ENCODE data around the gene SMIM5.

The SMIM5 gene

DNA sequence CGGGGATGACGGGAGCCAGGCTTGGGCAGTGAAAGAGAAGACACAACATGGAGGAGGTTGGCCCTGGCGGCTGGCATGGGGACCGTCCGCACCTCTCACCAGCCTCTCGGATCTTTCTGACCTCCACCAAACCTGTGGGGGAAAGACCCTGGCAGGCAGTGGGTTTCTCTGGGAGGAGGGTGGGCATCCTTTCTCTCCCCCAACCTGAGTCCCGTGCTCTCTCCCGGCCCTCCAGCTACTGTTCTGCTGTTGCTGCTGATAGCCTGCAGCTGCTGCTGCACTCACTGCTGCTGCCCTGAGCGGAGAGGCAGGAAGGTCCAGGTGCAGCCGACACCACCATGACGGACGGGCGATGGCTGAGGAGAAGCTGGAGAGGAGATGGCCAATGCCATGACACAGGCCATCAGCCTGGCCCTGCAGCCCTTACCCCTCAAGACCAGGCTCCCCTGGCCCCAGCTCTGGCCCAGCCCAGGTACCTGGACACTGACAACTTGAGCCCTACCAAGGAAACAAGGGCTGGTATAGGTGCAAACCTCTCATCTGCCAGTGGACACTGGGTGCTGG lies 7.4 kb downstream of the SMIM5 start:
- H3K27ac ChIP-seq (ENCODE audit: insufficient read depth, low read depth, low read length, poor library complexity, severe bottlenecking) = no peak overlapping the region
- H3K27me3 ChIP-seq (ENCODE audit: control insufficient read depth, insufficient read depth, low read length, poor library complexity, severe bottlenecking) = no peaks in the 10 kb centered on the region
- no peaks in the 10 kb centered on the region for H3K9me3 ChIP-seq (ENCODE audit: control insufficient read depth, low read length)
- 94 to 98% methylated on average over 13 of the region's 13 CpGs for WGBS, 2 experiments
- no peak overlapping the region for H3K4me3 ChIP-seq (ENCODE audit: insufficient read depth, low read depth, low read length)
- no peaks in the 10 kb centered on the region for H3K36me3 ChIP-seq (ENCODE audit: control insufficient read depth, insufficient read depth, low read length)
- H3K4me1 ChIP-seq (ENCODE audit: control insufficient read depth, insufficient read depth, low read length) = peaks cover 11% of the 10 kb centered on the region

DNA sequence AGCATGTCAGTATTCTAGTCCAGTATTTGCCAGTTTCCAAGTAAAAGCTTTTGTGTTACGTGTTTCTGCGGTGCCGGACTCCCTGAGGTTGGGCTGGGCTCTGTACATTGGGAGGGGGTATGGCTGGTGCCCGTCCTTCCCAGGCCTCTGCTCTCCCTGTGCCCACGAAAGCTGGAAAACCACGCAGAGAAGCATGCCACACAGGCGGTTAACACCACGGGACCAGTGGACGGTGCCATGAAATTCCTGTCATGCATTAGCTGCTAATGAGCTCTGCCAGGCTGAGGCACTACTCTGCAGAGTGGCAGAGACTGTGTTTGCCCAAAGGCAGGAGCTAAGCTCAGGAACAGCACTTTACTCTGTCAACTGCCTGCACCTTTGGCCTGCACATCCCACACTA lies 8.1 kb downstream of the SMIM5 start:
- H3K36me3 ChIP-seq (ENCODE audit: control insufficient read depth, insufficient read depth, low read length) = no peaks in the 10 kb centered on the region
- H3K27ac ChIP-seq (ENCODE audit: insufficient read depth, low read depth, low read length, poor library complexity, severe bottlenecking) = no peak overlapping the region
- H3K27me3 ChIP-seq (ENCODE audit: control insufficient read depth, insufficient read depth, low read length, poor library complexity, severe bottlenecking) = no peaks in the 10 kb centered on the region
- H3K4me3 ChIP-seq (ENCODE audit: insufficient read depth, low read depth, low read length) = no peak overlapping the region
- WGBS, 2 experiments = 95% methylated on average over 9 of the region's 9 CpGs
- H3K4me1 ChIP-seq (ENCODE audit: control insufficient read depth, insufficient read depth, low read length) = peaks cover 6% of the 10 kb centered on the region
- no peaks in the 10 kb centered on the region for H3K9me3 ChIP-seq (ENCODE audit: control insufficient read depth, low read length)

DNA sequence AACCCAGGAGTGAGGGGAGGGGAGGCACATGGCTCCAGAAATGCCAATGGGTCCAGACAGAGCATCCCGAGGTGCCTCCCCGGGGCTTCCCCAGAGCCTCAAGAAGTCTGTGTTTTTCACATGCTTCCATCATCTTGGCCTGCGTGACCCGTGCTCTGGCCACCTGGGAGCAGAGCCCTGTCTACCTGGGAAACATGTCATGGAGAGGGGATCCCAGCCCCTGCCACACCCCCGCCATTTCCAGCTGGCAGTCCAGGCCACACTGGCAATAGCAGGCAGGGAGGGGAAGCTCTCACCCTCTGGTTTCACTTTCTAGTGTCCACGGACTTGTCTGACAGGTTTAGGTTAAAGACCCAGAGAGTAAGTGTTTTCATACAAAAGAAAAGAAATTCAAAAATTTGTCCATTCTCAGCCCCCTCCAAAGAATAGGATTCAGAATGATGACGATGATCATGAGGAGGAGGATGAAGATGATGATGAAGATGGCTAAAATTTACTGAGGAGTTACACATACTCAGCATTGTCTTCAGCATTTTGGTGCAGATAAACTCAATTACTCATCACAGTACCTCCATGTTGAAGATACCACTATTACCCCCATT lies 9.0 kb downstream of the SMIM5 start:
- no peak overlapping the region for H3K27ac ChIP-seq (ENCODE audit: insufficient read depth, low read depth, low read length, poor library complexity, severe bottlenecking)
- WGBS, 2 experiments = 93 to 94% methylated on average over 6 to 7 of the region's 7 CpGs
- H3K4me1 ChIP-seq (ENCODE audit: control insufficient read depth, insufficient read depth, low read length) = peaks cover 6% of the 10 kb centered on the region

DNA sequence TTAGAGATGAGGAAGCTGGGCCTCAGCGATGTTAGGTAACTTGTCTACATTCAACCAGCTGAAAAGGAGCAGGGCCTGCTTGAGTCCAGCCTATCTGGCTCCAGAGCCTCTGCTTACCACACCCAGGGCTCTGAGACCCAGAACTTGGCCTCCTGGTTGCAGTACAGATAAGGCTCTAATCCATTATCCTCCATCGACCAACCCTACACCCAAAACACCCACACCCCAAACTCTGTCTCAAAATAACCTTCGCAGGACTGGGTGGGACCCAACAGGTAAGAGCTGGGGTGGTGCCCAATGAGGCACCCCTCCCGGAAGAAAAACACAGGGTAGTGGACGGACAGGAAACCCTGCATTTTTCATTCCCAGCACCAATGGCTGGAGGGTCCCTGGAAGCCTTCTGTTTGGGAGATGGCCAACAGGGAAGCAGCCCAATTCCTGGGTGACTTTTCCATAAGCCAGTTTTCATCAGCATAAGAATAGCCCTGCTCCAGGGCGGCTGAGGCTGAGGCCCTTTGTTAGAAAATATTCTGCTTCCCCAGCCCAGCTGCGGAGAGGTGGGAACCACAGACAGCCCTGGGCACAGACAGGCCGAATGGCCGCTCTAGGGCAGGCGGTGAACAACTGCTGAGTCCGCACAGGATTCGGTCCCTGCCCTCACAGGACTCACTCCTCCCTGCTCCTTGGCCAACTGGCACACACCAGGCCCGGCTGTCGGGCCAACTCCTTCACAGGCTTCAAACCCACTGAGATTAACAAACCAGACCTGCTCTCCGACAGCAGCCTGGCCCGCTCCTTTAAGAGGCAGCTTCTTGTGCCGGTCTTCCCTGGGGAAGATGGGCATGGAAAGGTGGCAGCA lies 9.8 kb downstream of the SMIM5 start:
- Histone ChIP-seq H3K27ac (ENCODE audit: insufficient read depth, low read depth, low read length, poor library complexity, severe bottlenecking) (no peak overlapping the region), H3K4me1 (ENCODE audit: control insufficient read depth, insufficient read depth, low read length) (peaks cover 6% of the 10 kb centered on the region), H3K4me3 (ENCODE audit: insufficient read depth, low read depth, low read length) (no peak overlapping the region), H3K27me3 (ENCODE audit: control insufficient read depth, insufficient read depth, low read length, poor library complexity, severe bottlenecking) (no peaks in the 10 kb centered on the region), H3K36me3 (ENCODE audit: control insufficient read depth, insufficient read depth, low read length) (no peaks in the 10 kb centered on the region), H3K9me3 (ENCODE audit: control insufficient read depth, low read length) (no peaks in the 10 kb centered on the region)
- WGBS, 2 experiments = 72 to 73% methylated on average over 17 of the region's 17 CpGs

More for the DNA sequence above, 9.0 kb downstream of the SMIM5 start:
- Histone ChIP-seq H3K4me3 (ENCODE audit: insufficient read depth, low read depth, low read length) (no peak overlapping the region), H3K27me3 (ENCODE audit: control insufficient read depth, insufficient read depth, low read length, poor library complexity, severe bottlenecking) (no peaks in the 10 kb centered on the region), H3K36me3 (ENCODE audit: control insufficient read depth, insufficient read depth, low read length) (no peaks in the 10 kb centered on the region), H3K9me3 (ENCODE audit: control insufficient read depth, low read length) (no peaks in the 10 kb centered on the region)

DNA sequence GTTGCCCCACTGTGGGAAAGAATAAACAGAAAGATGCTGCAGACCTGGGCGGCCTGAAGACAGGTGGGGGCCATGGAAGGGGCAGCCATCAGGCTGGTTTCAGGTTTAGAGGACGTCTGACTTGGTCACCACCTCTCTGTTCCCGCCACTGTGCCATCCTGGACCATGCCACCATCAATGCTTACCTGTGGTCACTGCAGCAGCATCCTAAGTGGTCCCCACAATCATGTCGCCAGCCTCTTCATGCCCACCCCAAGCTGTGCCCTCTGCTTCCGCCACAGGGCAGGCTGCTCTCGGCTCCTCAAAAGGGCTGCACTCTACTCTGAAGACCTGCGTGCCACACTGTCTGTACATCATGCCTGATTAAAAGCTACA lies 10.4 kb downstream of the SMIM5 start:
- Histone ChIP-seq H3K4me3 (ENCODE audit: insufficient read depth, low read depth, low read length) (no peak overlapping the region), H3K27me3 (ENCODE audit: control insufficient read depth, insufficient read depth, low read length, poor library complexity, severe bottlenecking) (no peaks in the 10 kb centered on the region), H3K27ac (ENCODE audit: insufficient read depth, low read depth, low read length, poor library complexity, severe bottlenecking) (no peak overlapping the region), H3K36me3 (ENCODE audit: control insufficient read depth, insufficient read depth, low read length) (no peaks in the 10 kb centered on the region), H3K9me3 (ENCODE audit: control insufficient read depth, low read length) (no peaks in the 10 kb centered on the region), H3K4me1 (ENCODE audit: control insufficient read depth, insufficient read depth, low read length) (peaks cover 6% of the 10 kb centered on the region)
- WGBS, 2 experiments = 91 to 93% methylated on average over 7 of the region's 7 CpGs

DNA sequence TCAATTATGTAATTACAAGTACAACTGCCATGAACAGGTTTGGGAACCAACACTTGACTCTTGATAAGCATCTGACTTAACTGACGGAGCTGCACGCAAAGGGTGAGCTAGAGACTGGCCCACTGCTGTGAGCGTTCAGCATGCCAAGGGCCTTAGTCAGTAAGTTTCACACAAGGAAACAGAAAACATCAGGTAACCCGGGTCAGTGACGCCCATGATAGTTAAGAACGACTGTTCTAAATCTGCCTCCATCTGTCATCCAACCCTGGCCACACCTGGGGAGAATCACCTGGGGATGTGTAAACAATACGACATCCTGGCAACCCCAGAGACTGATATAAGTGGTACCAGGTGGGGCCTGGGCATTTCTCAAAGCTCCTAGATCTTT lies 12.3 kb downstream of the SMIM5 start:
- no peaks in the 10 kb centered on the region for H3K27me3 ChIP-seq (ENCODE audit: control insufficient read depth, insufficient read depth, low read length, poor library complexity, severe bottlenecking)
- peaks cover 1% of the 10 kb centered on the region for H3K36me3 ChIP-seq (ENCODE audit: control insufficient read depth, insufficient read depth, low read length)
- H3K9me3 ChIP-seq (ENCODE audit: control insufficient read depth, low read length) = no peaks in the 10 kb centered on the region
- no peak overlapping the region for H3K27ac ChIP-seq (ENCODE audit: insufficient read depth, low read depth, low read length, poor library complexity, severe bottlenecking)
- H3K4me1 ChIP-seq (ENCODE audit: control insufficient read depth, insufficient read depth, low read length) = peaks cover 6% of the 10 kb centered on the region
- no peak overlapping the region for H3K4me3 ChIP-seq (ENCODE audit: insufficient read depth, low read depth, low read length)
- WGBS, 2 experiments = 78 to 79% methylated on average over 7 of the region's 7 CpGs

DNA sequence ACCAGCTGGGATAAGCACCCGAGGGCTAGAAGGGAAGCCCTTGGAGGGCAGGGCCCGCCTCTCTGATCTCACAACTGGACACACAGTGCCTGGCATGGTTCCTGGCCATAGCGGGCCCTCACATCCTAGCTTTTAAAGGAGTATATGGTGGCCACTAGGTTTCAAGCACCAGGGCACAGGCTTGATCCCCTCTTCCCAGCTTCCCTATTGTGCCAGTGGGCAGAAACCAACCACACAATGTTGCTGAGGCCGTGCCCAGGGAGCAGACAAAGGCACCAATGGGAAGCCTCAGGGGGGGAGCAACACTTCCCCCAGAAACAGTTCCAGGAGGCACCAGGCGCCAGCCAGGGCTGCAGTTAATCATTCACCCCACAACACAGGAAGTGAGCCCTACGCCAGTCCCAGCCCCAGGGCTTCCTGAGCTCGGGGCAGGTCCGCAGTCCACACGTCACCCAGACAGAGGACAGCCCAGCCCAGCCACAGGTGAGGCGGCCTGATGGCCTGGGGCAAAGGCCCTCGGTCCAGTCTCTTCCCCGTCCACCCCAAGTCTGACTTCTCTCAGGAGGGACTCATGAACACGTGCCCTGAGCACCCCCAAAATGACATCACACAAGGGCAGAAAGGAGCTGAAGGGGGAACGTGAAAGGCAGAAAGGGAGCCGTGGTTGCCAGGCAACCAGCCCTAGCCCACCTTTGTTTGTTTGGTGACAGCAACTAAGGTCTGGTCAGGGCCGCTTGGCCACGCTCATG lies 12.8 kb downstream of the SMIM5 start:
- Histone ChIP-seq H3K27me3 (ENCODE audit: control insufficient read depth, insufficient read depth, low read length, poor library complexity, severe bottlenecking) (no peaks in the 10 kb centered on the region), H3K27ac (ENCODE audit: insufficient read depth, low read depth, low read length, poor library complexity, severe bottlenecking) (no peak overlapping the region), H3K36me3 (ENCODE audit: control insufficient read depth, insufficient read depth, low read length) (peaks cover 7% of the 10 kb centered on the region), H3K4me3 (ENCODE audit: insufficient read depth, low read depth, low read length) (no peak overlapping the region), H3K9me3 (ENCODE audit: control insufficient read depth, low read length) (no peaks in the 10 kb centered on the region), H3K4me1 (ENCODE audit: control insufficient read depth, insufficient read depth, low read length) (peaks cover 6% of the 10 kb centered on the region)
- 89 to 90% methylated on average over 17 of the region's 17 CpGs for WGBS, 2 experiments

DNA sequence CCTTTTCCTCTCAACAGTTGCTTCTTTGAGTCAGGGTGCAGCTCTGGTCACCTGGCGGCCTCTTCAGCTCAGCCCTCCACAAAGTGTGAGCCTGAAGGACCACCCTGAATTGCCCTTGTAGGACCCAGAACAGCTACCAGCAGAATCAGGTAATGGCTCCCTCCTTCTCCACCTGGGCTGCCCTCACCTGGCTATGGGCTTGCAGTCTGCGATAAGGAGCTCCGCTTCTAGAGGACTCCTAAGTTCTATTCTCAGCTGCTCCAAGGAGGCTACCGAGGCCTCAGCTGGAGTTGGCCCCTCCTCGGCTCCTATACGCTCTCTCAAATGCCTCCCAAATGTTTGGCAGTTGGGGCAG lies 13.4 kb downstream of the SMIM5 start:
- peaks cover 6% of the 10 kb centered on the region for H3K4me1 ChIP-seq (ENCODE audit: control insufficient read depth, insufficient read depth, low read length)
- H3K4me3 ChIP-seq (ENCODE audit: insufficient read depth, low read depth, low read length) = no peak overlapping the region
- H3K27ac ChIP-seq (ENCODE audit: insufficient read depth, low read depth, low read length, poor library complexity, severe bottlenecking) = no peak overlapping the region
- H3K36me3 ChIP-seq (ENCODE audit: control insufficient read depth, insufficient read depth, low read length) = peaks cover 8% of the 10 kb centered on the region
- no peaks in the 10 kb centered on the region for H3K27me3 ChIP-seq (ENCODE audit: control insufficient read depth, insufficient read depth, low read length, poor library complexity, severe bottlenecking)
- no peaks in the 10 kb centered on the region for H3K9me3 ChIP-seq (ENCODE audit: control insufficient read depth, low read length)
- WGBS, 2 experiments = 92 to 95% methylated on average over 6 of the region's 6 CpGs

DNA sequence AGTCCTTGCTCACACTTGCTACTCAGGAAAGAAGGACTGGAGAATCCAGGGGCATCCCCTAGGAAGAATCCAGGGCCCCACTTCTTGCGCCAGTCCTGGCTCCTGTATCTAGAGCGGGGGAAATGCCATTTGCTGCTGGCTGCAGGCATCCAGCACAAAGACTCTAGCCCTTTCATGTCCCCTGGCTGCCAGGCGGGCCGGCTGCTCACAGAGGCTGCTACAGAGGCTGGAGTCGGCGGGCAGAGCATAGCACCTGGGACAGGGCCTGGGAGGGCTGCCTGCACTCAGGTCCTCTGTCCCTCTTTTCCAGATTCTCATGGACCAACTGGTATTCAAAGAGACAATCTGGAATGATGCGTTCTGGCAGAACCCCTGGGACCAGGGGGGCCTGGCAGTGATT lies 13.8 kb downstream of the SMIM5 start:
- no peaks in the 10 kb centered on the region for H3K9me3 ChIP-seq (ENCODE audit: control insufficient read depth, low read length)
- H3K4me3 ChIP-seq (ENCODE audit: insufficient read depth, low read depth, low read length) = no peak overlapping the region
- H3K27me3 ChIP-seq (ENCODE audit: control insufficient read depth, insufficient read depth, low read length, poor library complexity, severe bottlenecking) = no peaks in the 10 kb centered on the region
- no peak overlapping the region for H3K27ac ChIP-seq (ENCODE audit: insufficient read depth, low read depth, low read length, poor library complexity, severe bottlenecking)
- 94 to 95% methylated on average over 7 of the region's 7 CpGs for WGBS, 2 experiments
- H3K36me3 ChIP-seq (ENCODE audit: control insufficient read depth, insufficient read depth, low read length) = peaks cover 8% of the 10 kb centered on the region
- peaks cover 6% of the 10 kb centered on the region for H3K4me1 ChIP-seq (ENCODE audit: control insufficient read depth, insufficient read depth, low read length)

DNA sequence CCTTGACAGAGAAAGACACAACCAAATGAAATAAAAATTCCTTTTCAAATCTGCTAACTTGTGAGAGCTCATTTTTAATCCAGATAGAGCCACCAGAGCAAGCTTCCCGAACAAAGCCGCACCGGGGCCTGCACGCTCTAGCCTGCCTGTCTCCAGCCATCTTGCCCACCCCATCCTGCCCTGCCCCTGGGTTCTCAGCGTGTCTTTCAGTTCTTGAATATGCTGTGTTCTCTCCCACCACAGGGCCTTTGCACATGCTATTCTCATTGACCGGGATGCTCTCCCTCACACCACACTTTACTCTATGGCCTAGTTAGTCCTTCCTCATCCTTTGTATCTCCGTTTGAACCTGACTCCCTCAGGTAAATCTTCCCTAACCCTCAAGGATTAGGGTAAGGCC lies 14.7 kb downstream of the SMIM5 start:
- 96% methylated on average over 7 of the region's 7 CpGs for WGBS, 2 experiments
- Histone ChIP-seq H3K4me3 (ENCODE audit: insufficient read depth, low read depth, low read length) (no peak overlapping the region), H3K27ac (ENCODE audit: insufficient read depth, low read depth, low read length, poor library complexity, severe bottlenecking) (no peak overlapping the region), H3K27me3 (ENCODE audit: control insufficient read depth, insufficient read depth, low read length, poor library complexity, severe bottlenecking) (no peaks in the 10 kb centered on the region), H3K9me3 (ENCODE audit: control insufficient read depth, low read length) (no peaks in the 10 kb centered on the region), H3K36me3 (ENCODE audit: control insufficient read depth, insufficient read depth, low read length) (peaks cover 8% of the 10 kb centered on the region), H3K4me1 (ENCODE audit: control insufficient read depth, insufficient read depth, low read length) (peaks cover 6% of the 10 kb centered on the region)

All from ectodermal cell (in vitro differentiated cells).